Measurements from ENCODE around the gene COL21A1.

COL21A1 gene

GRCh38 chr6:56211724-56212123 is 35.7 kb downstream of the COL21A1 start:
- no peak for TF ChIP-seq CTCF (IDR thresholded peaks at IDR 0.05; ENCODE audit: low read depth, low read length, poor library complexity, severe bottlenecking)
- no peak for TF ChIP-seq EZH2phosphoT487 (IDR thresholded peaks at IDR 0.05; ENCODE audit: borderline replicate concordance, low read length)
- Histone ChIP-seq H3K4me2 (ENCODE audit: low read length) (no peak overlapping the region), H3K79me2 (ENCODE audit: control insufficient read depth, low read length) (no peaks in the 10 kb centered on the region), H4K20me1 (ENCODE audit: control insufficient read depth, insufficient read depth, low read depth, low read length) (no peaks in the 10 kb centered on the region), H3K4me3 (ENCODE audit: low read length) (no peak overlapping the region), H3F3A (ENCODE audit: control insufficient read depth, insufficient read depth) (no peaks in the 10 kb centered on the region), H3K27me3 (ENCODE audit: control insufficient read depth, low read length) (no peaks in the 10 kb centered on the region), H3K27ac (ENCODE audit: low read depth, low read length) (no peak overlapping the region), H3K4me1 (ENCODE audit: control insufficient read depth, low read length) (no peaks in the 10 kb centered on the region), H3K36me3 (ENCODE audit: control insufficient read depth, low read length) (no peaks in the 10 kb centered on the region), H3K9me3 (ENCODE audit: control insufficient read depth, insufficient read depth, low read length) (no peaks in the 10 kb centered on the region), H3K9me2 (replicated peaks; ENCODE audit: control insufficient read depth, low read length) (no peaks in the 10 kb centered on the region)

GRCh38 chr6:56204134-56204533 is 43.2 kb downstream of the COL21A1 start:
- no peaks in the 10 kb centered on the region for H3K4me1 ChIP-seq (ENCODE audit: control insufficient read depth, low read length)
- H3K4me2 ChIP-seq (ENCODE audit: low read length) = no peak overlapping the region
- H3K27me3 ChIP-seq (ENCODE audit: control insufficient read depth, low read length) = no peaks in the 10 kb centered on the region
- TF ChIP-seq CTCF (IDR thresholded peaks at IDR 0.05; ENCODE audit: low read depth, low read length, poor library complexity, severe bottlenecking) = no peak
- no peak for TF ChIP-seq EZH2phosphoT487 (IDR thresholded peaks at IDR 0.05; ENCODE audit: borderline replicate concordance, low read length)
- H3K9me2 ChIP-seq (replicated peaks; ENCODE audit: control insufficient read depth, low read length) = no peaks in the 10 kb centered on the region
- H3K79me2 ChIP-seq (ENCODE audit: control insufficient read depth, low read length) = no peaks in the 10 kb centered on the region
- H3K27ac ChIP-seq (ENCODE audit: low read depth, low read length) = no peak overlapping the region
- no peak overlapping the region for H3K4me3 ChIP-seq (ENCODE audit: low read length)
- H3K36me3 ChIP-seq (ENCODE audit: control insufficient read depth, low read length) = no peaks in the 10 kb centered on the region
- no peaks in the 10 kb centered on the region for H3F3A ChIP-seq (ENCODE audit: control insufficient read depth, insufficient read depth)
- no peaks in the 10 kb centered on the region for H4K20me1 ChIP-seq (ENCODE audit: control insufficient read depth, insufficient read depth, low read depth, low read length)
- H3K9me3 ChIP-seq (ENCODE audit: control insufficient read depth, insufficient read depth, low read length) = no peaks in the 10 kb centered on the region

- H3K4me3 ChIP-seq (ENCODE audit: low read length) = no peak overlapping the region
- no peak overlapping the region for H3K4me2 ChIP-seq (ENCODE audit: low read length)
- H3K9me2 ChIP-seq (replicated peaks; ENCODE audit: control insufficient read depth, low read length) = no peaks in the 10 kb centered on the region
- H4K20me1 ChIP-seq (ENCODE audit: control insufficient read depth, insufficient read depth, low read depth, low read length) = no peaks in the 10 kb centered on the region
- TF ChIP-seq CTCF (IDR thresholded peaks at IDR 0.05; ENCODE audit: low read depth, low read length, poor library complexity, severe bottlenecking) = no peak
- TF ChIP-seq EZH2phosphoT487 (IDR thresholded peaks at IDR 0.05; ENCODE audit: borderline replicate concordance, low read length) = no peak
- H3K27me3 ChIP-seq (ENCODE audit: control insufficient read depth, low read length) = no peaks in the 10 kb centered on the region
- no peaks in the 10 kb centered on the region for H3K79me2 ChIP-seq (ENCODE audit: control insufficient read depth, low read length)
- H3F3A ChIP-seq (ENCODE audit: control insufficient read depth, insufficient read depth) = no peaks in the 10 kb centered on the region
- no peaks in the 10 kb centered on the region for H3K36me3 ChIP-seq (ENCODE audit: control insufficient read depth, low read length)
- no peaks in the 10 kb centered on the region for H3K4me1 ChIP-seq (ENCODE audit: control insufficient read depth, low read length)
- no peak overlapping the region for H3K27ac ChIP-seq (ENCODE audit: low read depth, low read length)
- H3K9me3 ChIP-seq (ENCODE audit: control insufficient read depth, insufficient read depth, low read length) = no peaks in the 10 kb centered on the region
These were observed 47.4 kb downstream of the COL21A1 start for GRCh38 chr6:56199956-56200355.

DNA sequence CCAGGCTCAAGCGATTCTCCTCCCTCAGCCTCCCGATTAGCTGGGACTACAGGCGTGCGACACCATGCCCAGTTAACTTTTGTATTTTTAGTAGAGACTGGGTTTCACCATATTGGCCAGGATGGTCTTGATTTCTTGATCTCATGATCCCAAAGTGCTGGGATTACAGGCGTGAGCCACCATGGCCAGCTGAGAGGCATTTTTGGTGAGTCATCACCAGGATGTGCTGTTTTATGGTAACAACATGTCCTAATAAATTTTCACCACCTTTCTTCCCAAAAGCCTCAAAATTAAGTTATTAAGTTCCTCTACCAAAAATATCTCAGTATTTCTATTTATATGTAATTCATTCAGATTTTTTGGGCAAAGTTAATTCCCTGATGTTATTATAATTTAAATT is 53.5 kb downstream of the COL21A1 start:
- H3K79me2 ChIP-seq (ENCODE audit: control insufficient read depth, low read length) = no peaks in the 10 kb centered on the region
- H3K27ac ChIP-seq (ENCODE audit: low read depth, low read length) = no peak overlapping the region
- TF ChIP-seq CTCF (IDR thresholded peaks at IDR 0.05; ENCODE audit: low read depth, low read length, poor library complexity, severe bottlenecking) (no peak), EZH2phosphoT487 (IDR thresholded peaks at IDR 0.05; ENCODE audit: borderline replicate concordance, low read length) (no peak)
- no peaks in the 10 kb centered on the region for H3K27me3 ChIP-seq (ENCODE audit: control insufficient read depth, low read length)
- H3K9me3 ChIP-seq (ENCODE audit: control insufficient read depth, insufficient read depth, low read length) = no peaks in the 10 kb centered on the region
- no peaks in the 10 kb centered on the region for H3K9me2 ChIP-seq (replicated peaks; ENCODE audit: control insufficient read depth, low read length)
- H3F3A ChIP-seq (ENCODE audit: control insufficient read depth, insufficient read depth) = no peaks in the 10 kb centered on the region
- H4K20me1 ChIP-seq (ENCODE audit: control insufficient read depth, insufficient read depth, low read depth, low read length) = no peaks in the 10 kb centered on the region
- H3K4me1 ChIP-seq (ENCODE audit: control insufficient read depth, low read length) = no peaks in the 10 kb centered on the region
- no peak overlapping the region for H3K4me3 ChIP-seq (ENCODE audit: low read length)
- H3K4me2 ChIP-seq (ENCODE audit: low read length) = no peak overlapping the region
- H3K36me3 ChIP-seq (ENCODE audit: control insufficient read depth, low read length) = no peaks in the 10 kb centered on the region
